GM19395 (cell line): ENCODE data around the gene GAB2.
"Not testable (repeated sequence)": the region's sequence is repeated elsewhere in the genome, so short reads cannot be mapped to it uniquely, and the experiment has no call there.

ENCODE experiments used
- ATAC-seq: cut with Tn5 transposase; IDR thresholded peaks from one replicate; pipeline ENCODE4 v1.9.1; 2021; ENCODE audit warnings: mild to moderate bottlenecking, moderate library complexity; ENCODE audit not compliant: unreplicated experiment

GAB2 gene

GRCh38 chr11:78318321-78319114, 99.1 kb downstream of the GAB2 start:
- ATAC-seq = no peak

GRCh38 chr11:78315724-78316123, 101.9 kb downstream of the GAB2 start:
- ATAC-seq = no peak

GRCh38 chr11:78314762-78315161, 102.9 kb downstream of the GAB2 start:
- ATAC-seq = no peak

- no peak for ATAC-seq
Measured at GRCh38 chr11:78313898-78314297, 103.7 kb downstream of the GAB2 start.

GRCh38 chr11:78313181-78313795, 104.3 kb downstream of the GAB2 start:
- no peak for ATAC-seq

GRCh38 chr11:78312712-78313111, 104.9 kb downstream of the GAB2 start:
- peak; percentile 50 for ATAC-seq

GRCh38 chr11:78311702-78312371, 105.8 kb downstream of the GAB2 start:
- ATAC-seq = no peak

- ATAC-seq = peak; percentile 92
Measured at GRCh38 chr11:78310500-78310909, 107.1 kb downstream of the GAB2 start.

- no peak for ATAC-seq
Measured at GRCh38 chr11:78304201-78304600, 113.4 kb downstream of the GAB2 start.

GRCh38 chr11:78300108-78300839, 117.3 kb downstream of the GAB2 start:
- ATAC-seq = no peak

- ATAC-seq = no peak
Measured at GRCh38 chr11:78299000-78299710, 118.5 kb downstream of the GAB2 start.

- ATAC-seq = no peak
Measured at GRCh38 chr11:78298291-78298771, 119.3 kb downstream of the GAB2 start.

- ATAC-seq = no peak
Measured at GRCh38 chr11:78295991-78296930, 121.4 kb downstream of the GAB2 start.

GRCh38 chr11:78295347-78295746, 122.3 kb downstream of the GAB2 start:
- ATAC-seq = no peak

- not testable (repeated sequence) for ATAC-seq
Measured at GRCh38 chr11:78294100-78294499, 123.5 kb downstream of the GAB2 start.

GRCh38 chr11:78293536-78293935, 124.1 kb downstream of the GAB2 start:
- ATAC-seq = no peak

GRCh38 chr11:78292109-78292803, 125.4 kb downstream of the GAB2 start:
- no peak for ATAC-seq

- ATAC-seq = no peak
Measured at GRCh38 chr11:78291503-78292108, 126.0 kb downstream of the GAB2 start.
